Chondrocyte (in vitro differentiated cells): ENCODE results near the gene HDAC6. TPM values are rescaled to one million over a fixed set of nuclear protein-coding genes. Genes with fewer than 3 reads are reported as not detected.

ENCODE experiments used
- DNase-seq: peaks from one replicate; pipeline ENCODE4 v3.0.0; 2021; ENCODE audit warnings: mixed read lengths, low spot score
- H3K27ac Mint-ChIP-seq: one replicate; pipeline ENCODE4 v1.8.0; 2021; ENCODE audit warnings: mild to moderate bottlenecking, moderate library complexity, mixed read lengths; ENCODE audit not compliant: unreplicated experiment
- H3K27me3 Mint-ChIP-seq: 2 replicates; pipeline ENCODE4 v1.8.0; 2021; ENCODE audit warnings: low read depth, mixed read lengths
- H3K36me3 Mint-ChIP-seq: 2 replicates; pipeline ENCODE4 v1.8.0; 2021; ENCODE audit warnings: low read depth, mixed read lengths
- H3K4me1 Mint-ChIP-seq: 2 replicates; pipeline ENCODE4 v1.8.0; 2021; ENCODE audit warnings: low read depth, mild to moderate bottlenecking, mixed read lengths
- H3K4me3 Mint-ChIP-seq: one replicate; pipeline ENCODE4 v1.8.0; 2021; ENCODE audit warnings: mild to moderate bottlenecking, moderate library complexity, mixed read lengths; ENCODE audit not compliant: unreplicated experiment
- H3K9me3 Mint-ChIP-seq: 2 replicates; pipeline ENCODE4 v1.8.0; 2021; ENCODE audit warnings: low read depth, mixed read lengths
- total RNA-seq: library from RNA; stranded (reverse); gene quantifications from 3 replicates; pipeline ENCODE4 v1.2.1, GENCODE V29; 2021
- TF ChIP-seq, protein P1 (sequence below): fragments of 200-600 bp; sonication (generic); IDR thresholded peaks from 2 replicates; pipeline ENCODE4 v1.5.0; 2021; ENCODE audit warnings: antibody characterized with exemption, mild to moderate bottlenecking, moderate library complexity

Gene HDAC6
- total RNA-seq, 1 donor from 2014 or later, result 87.3 TPM

- H3K4me3 Mint-ChIP-seq, result no peak overlapping the region
- DNase-seq, result no peak
- peaks cover 1% of the 10 kb centered on the region for H3K36me3 Mint-ChIP-seq
- TF ChIP-seq, protein P1, sequence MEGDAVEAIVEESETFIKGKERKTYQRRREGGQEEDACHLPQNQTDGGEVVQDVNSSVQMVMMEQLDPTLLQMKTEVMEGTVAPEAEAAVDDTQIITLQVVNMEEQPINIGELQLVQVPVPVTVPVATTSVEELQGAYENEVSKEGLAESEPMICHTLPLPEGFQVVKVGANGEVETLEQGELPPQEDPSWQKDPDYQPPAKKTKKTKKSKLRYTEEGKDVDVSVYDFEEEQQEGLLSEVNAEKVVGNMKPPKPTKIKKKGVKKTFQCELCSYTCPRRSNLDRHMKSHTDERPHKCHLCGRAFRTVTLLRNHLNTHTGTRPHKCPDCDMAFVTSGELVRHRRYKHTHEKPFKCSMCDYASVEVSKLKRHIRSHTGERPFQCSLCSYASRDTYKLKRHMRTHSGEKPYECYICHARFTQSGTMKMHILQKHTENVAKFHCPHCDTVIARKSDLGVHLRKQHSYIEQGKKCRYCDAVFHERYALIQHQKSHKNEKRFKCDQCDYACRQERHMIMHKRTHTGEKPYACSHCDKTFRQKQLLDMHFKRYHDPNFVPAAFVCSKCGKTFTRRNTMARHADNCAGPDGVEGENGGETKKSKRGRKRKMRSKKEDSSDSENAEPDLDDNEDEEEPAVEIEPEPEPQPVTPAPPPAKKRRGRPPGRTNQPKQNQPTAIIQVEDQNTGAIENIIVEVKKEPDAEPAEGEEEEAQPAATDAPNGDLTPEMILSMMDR, result no peak
- peaks cover 6% of the 10 kb centered on the region for H3K9me3 Mint-ChIP-seq
- H3K4me1 Mint-ChIP-seq, result peaks cover under 1% of the 10 kb centered on the region
- H3K27ac Mint-ChIP-seq, result no peak overlapping the region
- peaks cover 19% of the 10 kb centered on the region for H3K27me3 Mint-ChIP-seq
Measured at GRCh38 chrX:48789366-48790220, 12.3 kb upstream of the HDAC6 start.

DNA sequence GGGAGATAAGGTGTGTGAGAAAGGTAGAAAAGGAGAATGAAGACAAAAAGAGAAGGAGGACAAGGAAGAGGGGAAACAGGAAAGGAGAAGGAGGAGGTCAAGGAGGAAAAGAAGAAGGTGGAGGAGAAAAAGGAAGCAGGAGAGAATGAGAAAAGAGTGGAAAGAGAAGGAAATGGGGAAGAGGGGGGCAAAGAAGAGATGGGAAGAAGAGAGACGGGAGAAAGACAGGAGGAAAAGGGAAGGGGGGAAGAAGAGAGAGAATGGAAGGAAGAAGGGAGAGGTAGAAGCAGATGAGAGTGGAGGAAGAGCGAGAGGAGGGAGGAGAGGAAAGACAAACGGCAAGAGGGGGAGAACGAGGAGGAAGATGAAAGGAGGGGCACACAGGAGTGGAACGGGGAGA, 11.4 kb upstream of the HDAC6 start:
- peaks cover 17% of the 10 kb centered on the region for H3K27me3 Mint-ChIP-seq
- H3K4me3 Mint-ChIP-seq, result no peak overlapping the region
- H3K27ac Mint-ChIP-seq, result no peak overlapping the region
- H3K36me3 Mint-ChIP-seq, result peaks cover 1% of the 10 kb centered on the region
- TF ChIP-seq, protein P1, result no peak
- peaks cover 9% of the 10 kb centered on the region for H3K4me1 Mint-ChIP-seq
- no peak for DNase-seq
- H3K9me3 Mint-ChIP-seq, result peaks cover 6% of the 10 kb centered on the region

DNA sequence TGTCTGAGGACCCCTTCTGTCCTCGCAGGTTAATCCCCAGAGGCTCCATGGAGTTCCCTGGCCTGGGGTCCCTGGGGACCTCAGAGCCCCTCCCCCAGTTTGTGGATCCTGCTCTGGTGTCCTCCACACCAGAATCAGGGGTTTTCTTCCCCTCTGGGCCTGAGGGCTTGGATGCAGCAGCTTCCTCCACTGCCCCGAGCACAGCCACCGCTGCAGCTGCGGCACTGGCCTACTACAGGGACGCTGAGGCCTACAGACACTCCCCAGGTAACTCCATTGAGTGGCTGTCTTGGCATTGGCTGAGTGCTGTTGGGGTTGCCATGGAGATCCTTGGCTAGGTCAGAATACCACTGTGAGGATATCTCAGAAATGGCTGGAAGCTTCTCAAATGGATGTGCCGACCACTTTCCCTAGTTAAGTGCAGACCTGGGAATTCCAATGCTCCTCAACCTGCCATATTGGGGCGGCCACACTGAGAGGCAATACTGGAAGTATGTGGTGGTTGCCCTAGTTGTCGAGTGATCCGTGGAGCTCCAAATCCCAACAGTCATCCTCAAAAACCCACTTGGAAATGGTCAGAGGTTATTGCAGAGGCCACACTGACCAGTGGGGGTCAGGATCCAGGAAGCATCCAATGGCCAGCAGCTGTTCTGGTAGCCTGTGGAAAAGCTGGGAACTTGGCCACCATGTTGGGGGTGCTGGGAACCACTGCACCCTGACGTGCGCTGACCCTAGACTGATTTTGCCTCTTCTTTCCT, 10.6 kb upstream of the HDAC6 start:
- no peak for DNase-seq
- Mint-ChIP-seq H3K9me3 (peaks cover 6% of the 10 kb centered on the region), H3K36me3 (peaks cover 1% of the 10 kb centered on the region), H3K27me3 (peaks cover 15% of the 10 kb centered on the region), H3K4me3 (no peak overlapping the region), H3K27ac (no peak overlapping the region), H3K4me1 (peaks cover 9% of the 10 kb centered on the region)
- TF ChIP-seq, protein P1, result no peak

DNA sequence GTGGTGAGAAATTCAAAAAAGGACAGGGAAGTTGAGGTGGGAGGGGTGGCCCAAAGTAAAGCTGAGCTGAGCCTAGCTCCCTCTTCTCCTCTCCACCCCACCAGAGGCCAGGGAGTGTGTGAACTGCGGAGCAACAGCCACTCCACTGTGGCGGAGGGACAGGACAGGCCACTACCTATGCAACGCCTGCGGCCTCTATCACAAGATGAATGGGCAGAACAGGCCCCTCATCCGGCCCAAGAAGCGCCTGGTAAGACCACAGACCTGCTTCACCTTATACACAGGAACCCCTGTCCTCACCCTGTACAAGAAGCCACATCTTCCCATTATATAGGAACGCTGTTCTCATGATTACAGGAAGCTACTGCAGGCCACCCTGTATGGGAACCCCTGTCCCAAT, 9.6 kb upstream of the HDAC6 start:
- Mint-ChIP-seq H3K9me3 (peaks cover 4% of the 10 kb centered on the region), H3K27ac (no peak overlapping the region), H3K4me1 (peaks cover 9% of the 10 kb centered on the region), H3K27me3 (peaks cover 9% of the 10 kb centered on the region), H3K36me3 (peaks cover 1% of the 10 kb centered on the region), H3K4me3 (no peak overlapping the region)
- TF ChIP-seq, protein P1, result no peak
- no peak for DNase-seq

GRCh38 chrX:48793935-48794334, 7.9 kb upstream of the HDAC6 start:
- TF ChIP-seq, protein P1, result no peak
- peak; percentile 73 for DNase-seq
- Mint-ChIP-seq H3K4me1 (peaks cover 9% of the 10 kb centered on the region), H3K27me3 (peaks cover 2% of the 10 kb centered on the region), H3K36me3 (peaks cover 1% of the 10 kb centered on the region), H3K4me3 (no peak overlapping the region), H3K27ac (no peak overlapping the region), H3K9me3 (no peaks in the 10 kb centered on the region)
